ENCODE results near the gene NINL. TPM values are rescaled to one million over a fixed set of nuclear protein-coding genes. Genes with fewer than 3 reads are reported as not detected.

Gene NINL
- total and polyA plus RNA-seq, 2 of the 8 experiments (the other 6 are each of a cell fraction or from before 2014, with no cell fraction given) = 15.3 to 30.0 TPM

- TF ChIP-seq EZH2 (IDR thresholded peaks at IDR 0.05; ENCODE audit: low read depth, low read length, severe bottlenecking) (no peak), RNF2 (IDR thresholded peaks at IDR 0.05; ENCODE audit: borderline replicate concordance, low read depth, low read length, missing control alignments, poor library complexity, severe bottlenecking) (no peak), CHD2 (IDR thresholded peaks at IDR 0.05; ENCODE audit: low read length) (no peak), KDM4A (IDR thresholded peaks at IDR 0.05; ENCODE audit: low read depth, low read length, severe bottlenecking) (no peak)
Measured at GRCh38 chr20:25619514-25619913, 34.2 kb upstream of the NINL start (continued).
